DND-41 (cell line): ENCODE measurements around the gene KRT9.
"Not testable (repeated sequence)": the region's sequence is repeated elsewhere in the genome, so short reads cannot be mapped to it uniquely, and the experiment has no call there.

Source experiments
- ATAC-seq: fragments of 200-7000 bp; cut with Tn5 transposase; 3 replicates; pipeline ENCODE4 v1.9.1; 2021; ENCODE audit warnings: low read depth; ENCODE audit not compliant: insufficient read depth
- DNase-seq: peaks from one replicate; pipeline ENCODE4 v3.0.0-alpha.2; 2020
- H2AFZ ChIP-seq: 2 replicates; pipeline ENCODE4 v1.6.0; 2012; ENCODE audit warnings: low read depth, low read length
- H3K27ac ChIP-seq: 2 replicates; pipeline ENCODE4 v1.5.1; 2012; ENCODE audit warnings: low read length, inconsistent platforms
- H3K27me3 ChIP-seq: fragments of 200-600 bp; sonication (generic); 2 replicates; pipeline ENCODE4 v1.6.0; 2012; ENCODE audit warnings: low read length, mild to moderate bottlenecking, inconsistent platforms; ENCODE audit not compliant: insufficient read depth, poor library complexity
- H3K36me3 ChIP-seq: 2 replicates; pipeline ENCODE4 v1.5.1; 2012; ENCODE audit warnings: low read length, inconsistent platforms; ENCODE audit not compliant: insufficient read depth
- H3K4me1 ChIP-seq: 2 replicates; pipeline ENCODE4 v1.5.1; 2012; ENCODE audit warnings: mild to moderate bottlenecking, low read length; ENCODE audit not compliant: insufficient read depth
- H3K4me2 ChIP-seq: 2 replicates; pipeline ENCODE4 v1.6.0; 2012; ENCODE audit warnings: mild to moderate bottlenecking, moderate library complexity, low read length, inconsistent platforms; ENCODE audit not compliant: insufficient read depth
- H3K4me3 ChIP-seq, 2 experiments: fragments of 200-600 bp in 1 of 2; shearing (Covaris generic) in 1 of 2; 2 replicates each; pipeline ENCODE4 v1.5.1; 2012 to 2016; ENCODE audit warnings: inconsistent platforms in 2 of 2, low read length in 2 of 2, mild to moderate bottlenecking in 2 of 2, low read depth in 1 of 2, moderate library complexity in 1 of 2
- H3K79me2 ChIP-seq: 2 replicates; pipeline ENCODE4 v1.6.0; 2012; ENCODE audit warnings: low read length, inconsistent platforms; ENCODE audit not compliant: insufficient read depth
- H3K9ac ChIP-seq: 2 replicates; pipeline ENCODE4 v1.6.0; 2012; ENCODE audit warnings: low read depth, mild to moderate bottlenecking, inconsistent platforms, low read length, moderate library complexity
- H3K9me3 ChIP-seq: 2 replicates; pipeline ENCODE4 v1.5.1; 2012; ENCODE audit warnings: low read length, moderate library complexity, mild to moderate bottlenecking, inconsistent platforms; ENCODE audit not compliant: insufficient read depth, severe bottlenecking
- H4K20me1 ChIP-seq: 2 replicates; pipeline ENCODE4 v1.6.0; 2012; ENCODE audit warnings: low read length; ENCODE audit not compliant: insufficient read depth
- EZH2 ChIP-seq: IDR thresholded peaks from 3 replicates; pipeline ENCODE4 v1.6.1; 2012; ENCODE audit warnings: borderline replicate concordance, low read depth, mild to moderate bottlenecking, moderate library complexity, low read length, inconsistent platforms; ENCODE audit not compliant: severe bottlenecking
- TF ChIP-seq, protein P1 (sequence below): IDR thresholded peaks from 2 replicates; pipeline ENCODE4 v1.5.1; 2012; ENCODE audit warnings: borderline replicate concordance, low read length, moderate library complexity, mild to moderate bottlenecking; ENCODE audit not compliant: poor library complexity, severe bottlenecking; ENCODE audit errors: extremely low read depth

KRT9 gene

DNA sequence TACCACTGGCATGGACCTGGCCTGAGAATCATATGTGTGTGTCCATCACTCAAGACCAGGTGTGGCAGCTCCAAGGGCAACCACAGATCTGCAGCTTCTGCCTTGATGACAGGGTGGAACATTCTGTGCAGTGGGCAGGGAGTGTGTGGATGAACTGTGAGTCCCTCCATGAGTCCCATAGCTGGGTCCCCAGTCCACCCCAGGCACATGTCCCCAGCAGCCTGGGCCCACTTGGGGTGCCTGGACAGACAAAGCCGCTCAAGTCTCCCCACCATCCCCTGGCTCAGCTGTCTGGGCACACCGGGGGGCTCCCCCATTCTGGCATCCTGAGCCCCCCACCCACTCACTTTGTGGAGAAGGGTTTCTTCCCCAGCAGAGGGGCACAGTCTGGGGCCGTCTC lies 45.3 kb upstream of the KRT9 start:
- no peak overlapping the region for H3K4me2 ChIP-seq
- no peak overlapping the region for H3K27ac ChIP-seq
- no peak overlapping the region for H2AFZ ChIP-seq
- no peaks in the 10 kb centered on the region; the same call in 1 of the 2 replicates for H4K20me1 ChIP-seq
- ATAC-seq (no peak), DNase-seq (no peak)
- peaks cover 3% of the 10 kb centered on the region for H3K27me3 ChIP-seq
- no peak overlapping the region for H3K4me3 ChIP-seq
- H3K9me3 ChIP-seq = no peaks in the 10 kb centered on the region
- no peaks in the 10 kb centered on the region for H3K36me3 ChIP-seq
- TF ChIP-seq EZH2 = no peak
- TF ChIP-seq, protein P1, sequence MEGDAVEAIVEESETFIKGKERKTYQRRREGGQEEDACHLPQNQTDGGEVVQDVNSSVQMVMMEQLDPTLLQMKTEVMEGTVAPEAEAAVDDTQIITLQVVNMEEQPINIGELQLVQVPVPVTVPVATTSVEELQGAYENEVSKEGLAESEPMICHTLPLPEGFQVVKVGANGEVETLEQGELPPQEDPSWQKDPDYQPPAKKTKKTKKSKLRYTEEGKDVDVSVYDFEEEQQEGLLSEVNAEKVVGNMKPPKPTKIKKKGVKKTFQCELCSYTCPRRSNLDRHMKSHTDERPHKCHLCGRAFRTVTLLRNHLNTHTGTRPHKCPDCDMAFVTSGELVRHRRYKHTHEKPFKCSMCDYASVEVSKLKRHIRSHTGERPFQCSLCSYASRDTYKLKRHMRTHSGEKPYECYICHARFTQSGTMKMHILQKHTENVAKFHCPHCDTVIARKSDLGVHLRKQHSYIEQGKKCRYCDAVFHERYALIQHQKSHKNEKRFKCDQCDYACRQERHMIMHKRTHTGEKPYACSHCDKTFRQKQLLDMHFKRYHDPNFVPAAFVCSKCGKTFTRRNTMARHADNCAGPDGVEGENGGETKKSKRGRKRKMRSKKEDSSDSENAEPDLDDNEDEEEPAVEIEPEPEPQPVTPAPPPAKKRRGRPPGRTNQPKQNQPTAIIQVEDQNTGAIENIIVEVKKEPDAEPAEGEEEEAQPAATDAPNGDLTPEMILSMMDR = no peak
- no peaks in the 10 kb centered on the region for H3K4me1 ChIP-seq
- H3K79me2 ChIP-seq = no peaks in the 10 kb centered on the region
- H3K9ac ChIP-seq = no peak overlapping the region

DNA sequence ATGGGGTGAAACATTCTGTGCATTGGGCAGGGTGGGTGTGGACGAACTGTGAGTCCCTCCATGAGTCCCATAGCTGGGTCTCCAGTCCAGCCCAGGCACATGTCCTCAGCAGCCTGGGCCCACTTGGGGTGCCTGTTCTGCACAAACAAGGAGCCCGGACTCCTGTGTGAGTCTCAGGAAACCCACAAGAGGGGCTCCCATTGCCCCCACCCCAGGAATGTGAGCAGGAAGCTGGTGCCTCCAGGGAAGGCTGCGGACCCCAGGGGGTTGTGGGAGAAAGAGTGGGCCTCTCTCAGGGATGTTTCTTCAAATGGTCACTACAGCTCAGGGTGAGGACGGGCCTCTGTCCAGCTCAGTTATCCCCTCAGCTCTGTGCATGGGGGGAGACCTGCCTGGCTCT lies 44.6 kb upstream of the KRT9 start:
- not testable (repeated sequence) for ATAC-seq, H3K27ac ChIP-seq, DNase-seq

DNA sequence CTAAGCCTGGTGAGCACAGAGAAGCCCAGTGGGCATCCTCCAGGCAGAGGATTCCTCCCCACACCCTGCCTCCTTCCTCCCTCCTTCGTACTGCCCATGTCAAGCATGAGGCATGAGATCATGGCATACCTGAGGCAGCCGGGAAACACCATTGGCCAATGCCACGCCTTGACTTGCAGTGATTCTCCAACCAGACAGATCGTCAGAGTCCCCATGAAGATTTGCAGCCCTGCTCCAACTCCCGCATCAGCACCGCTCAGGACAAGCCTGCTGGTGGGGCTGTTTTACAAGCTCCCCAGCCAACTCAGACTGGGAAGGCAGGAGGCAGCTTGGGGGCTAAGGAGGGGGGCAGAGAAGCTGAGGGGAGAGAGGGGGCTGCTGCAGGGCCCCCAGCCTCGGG lies 43.6 kb upstream of the KRT9 start:
- no peaks in the 10 kb centered on the region for H3K79me2 ChIP-seq
- peaks cover 3% of the 10 kb centered on the region for H3K27me3 ChIP-seq
- H3K4me1 ChIP-seq = no peaks in the 10 kb centered on the region
- DNase-seq = no peak
- ATAC-seq = no peak
- H3K27ac ChIP-seq = no peak overlapping the region
- H2AFZ ChIP-seq = no peak overlapping the region
- H4K20me1 ChIP-seq = no peaks in the 10 kb centered on the region; the same call in 1 of the 2 replicates
- no peaks in the 10 kb centered on the region for H3K9me3 ChIP-seq
- H3K36me3 ChIP-seq = no peaks in the 10 kb centered on the region
- TF ChIP-seq, protein P1 = no peak
- TF ChIP-seq EZH2 = no peak
- no peak overlapping the region for H3K4me3 ChIP-seq
- H3K9ac ChIP-seq = no peak overlapping the region
- H3K4me2 ChIP-seq = no peak overlapping the region

More for the DNA sequence above, 44.6 kb upstream of the KRT9 start:
- H2AFZ ChIP-seq, H3K27me3 ChIP-seq, H3K9ac ChIP-seq, H3K9me3 ChIP-seq, H3K4me2 ChIP-seq, H3K79me2 ChIP-seq, H3K4me3 ChIP-seq, H4K20me1 ChIP-seq, H3K4me1 ChIP-seq, H3K36me3 ChIP-seq: not testable (repeated sequence)

GRCh38 chr17:41614767-41615166 lies 42.9 kb upstream of the KRT9 start:
- H3K9me3 ChIP-seq, H3K4me1 ChIP-seq, H3K36me3 ChIP-seq, H3K27ac ChIP-seq, H3K4me3 ChIP-seq, H3K9ac ChIP-seq, H3K4me2 ChIP-seq, H4K20me1 ChIP-seq, H3K27me3 ChIP-seq, ATAC-seq, H3K79me2 ChIP-seq, H2AFZ ChIP-seq, DNase-seq: not testable (repeated sequence)
